ENCODE measurements around the gene KNL1. TPM values are rescaled to one million over a fixed set of nuclear protein-coding genes. Genes with fewer than 3 reads are reported as not detected.

KNL1 gene
- total and polyA plus RNA-seq, 2 of the 8 experiments (the other 6 are each of a cell fraction or from before 2014, with no cell fraction given) = 4.4 to 22.5 TPM

- no peaks in the 10 kb centered on the region for H3K9me3 ChIP-seq (ENCODE audit: insufficient read depth in 2 of 2, low read depth in 1 of 2, low read length in 1 of 2)
- H3K18ac ChIP-seq (ENCODE audit: extremely low read depth, low read length) = no peak overlapping the region
- H2BK12ac ChIP-seq (ENCODE audit: low read depth, low read length) = no peak overlapping the region
- FAIRE-seq = no peak
- no peak overlapping the region for H3K4ac ChIP-seq (replicated peaks; ENCODE audit: insufficient read length, low read depth, low read length)
- no peak overlapping the region for H3K4me3 ChIP-seq (ENCODE audit: extremely low read depth in 1 of 4, insufficient read depth in 2 of 4, low read depth in 3 of 4, low read length in 4 of 4)
- H3K4me2 ChIP-seq (ENCODE audit: insufficient read depth in 1 of 2, low read depth in 2 of 2, low read length in 2 of 2) = no peak overlapping the region
- H3K23me2 ChIP-seq (ENCODE audit: low read depth, low read length) = no peaks in the 10 kb centered on the region
- no peak overlapping the region for H3K9ac ChIP-seq (replicated peaks in 1 of 4; ENCODE audit: extremely low read depth in 1 of 4, low read depth in 3 of 4, low read length in 3 of 4)
- WGBS, 2 experiments (ENCODE audit: extremely low coverage in 1 of 2, insufficient coverage in 1 of 2, insufficient read length in 1 of 2, insufficient replicate concordance in 2 of 2, low coverage in 1 of 2, low lambda C conversion rate in 2 of 2, missing lambda C conversion rate in 1 of 2) = 92% methylated on average over 2 of the region's 2 CpGs; no CpG with 5 or more reads in 1 of the 2 experiments
- no peak overlapping the region for H3K56ac ChIP-seq (replicated peaks; ENCODE audit: insufficient read length, low read depth, low read length)
- no peak overlapping the region for H3K23ac ChIP-seq (ENCODE audit: insufficient read length)
- no peak overlapping the region for H3K14ac ChIP-seq (ENCODE audit: insufficient read length)
- no peak overlapping the region for H2BK20ac ChIP-seq (ENCODE audit: low read length)
- H4K91ac ChIP-seq (replicated peaks; ENCODE audit: insufficient read length, low read length) = no peak overlapping the region
- ChIA-PET CTCF (ENCODE audit: partially characterized antibody) (no interaction called here), POLR2A (ENCODE audit: partially characterized antibody) (interaction anchor here (0.7 to 3.0 kb wide), 2 partner anchors 33 to 179 kb away, joined by 3 to 7 read pairs; no protein-coding TSS in a partner anchor)
- H3K27me3 ChIP-seq (replicated peaks in 1 of 4; ENCODE audit: control insufficient read depth in 3 of 4, extremely low read depth in 1 of 4, insufficient read depth in 3 of 4, low read length in 3 of 4) = no peaks in the 10 kb centered on the region
- no peaks in the 10 kb centered on the region for H4K20me1 ChIP-seq (replicated peaks in 1 of 2; ENCODE audit: control insufficient read depth in 1 of 2, insufficient read depth in 2 of 2, low read length in 2 of 2)
- no peak for DNase-seq (ENCODE audit: low read depth in 1 of 2, low spot score in 2 of 2)
- H3K27ac ChIP-seq (ENCODE audit: low read depth, low read length) = no peak overlapping the region
- no peaks in the 10 kb centered on the region for H3K4me1 ChIP-seq (replicated peaks in 1 of 4; ENCODE audit: control insufficient read depth in 3 of 4, insufficient read depth in 4 of 4, low read length in 3 of 4)
- no peak overlapping the region for H2BK5ac ChIP-seq (ENCODE audit: low read depth, low read length)
- no peak overlapping the region for H2BK120ac ChIP-seq (replicated peaks; ENCODE audit: low read depth, low read length)
- no peak overlapping the region for H4K8ac ChIP-seq (ENCODE audit: extremely low read depth, insufficient read depth, low read length)
- no peaks in the 10 kb centered on the region for H3K79me1 ChIP-seq (ENCODE audit: low read depth, low read length)
- no peak overlapping the region for H2AK5ac ChIP-seq (ENCODE audit: low read depth, low read length)
- no peak overlapping the region for H2AFZ ChIP-seq (ENCODE audit: low read length)
- H3K79me2 ChIP-seq (ENCODE audit: control insufficient read depth in 1 of 2, insufficient read depth in 2 of 2, low read length in 2 of 2) = no peaks in the 10 kb centered on the region
- H4K5ac ChIP-seq (ENCODE audit: insufficient read length, low read depth, low read length) = no peak overlapping the region
- TF ChIP-seq CHD2 (IDR thresholded peaks at IDR 0.05; ENCODE audit: low read length) (no peak), RNF2 (IDR thresholded peaks at IDR 0.05; ENCODE audit: borderline replicate concordance, low read depth, low read length, missing control alignments, poor library complexity, severe bottlenecking) (no peak), POLR2AphosphoS5 (IDR thresholded peaks at IDR 0.05; ENCODE audit: low read depth, low read length) (no peak), CHD1 (IDR thresholded peaks at IDR 0.05; ENCODE audit: low read depth, low read length) (no peak), SIRT6 (IDR thresholded peaks at IDR 0.05; ENCODE audit: low read length) (no peak), TEAD4 (IDR thresholded peaks at IDR 0.05; ENCODE audit: low read depth, low read length) (no peak), TAF7 (optimal IDR thresholded peaks at IDR 0.05; ENCODE audit: borderline replicate concordance, low read depth, low read length) (no peak), HDAC6 (IDR thresholded peaks at IDR 0.05; ENCODE audit: low read depth, low read length) (no peak)
- no peak overlapping the region for H2BK15ac ChIP-seq (ENCODE audit: low read length)
- peaks cover 17 to 61% (median 35%) of the 10 kb centered on the region in 4 experiments for H3K36me3 ChIP-seq (ENCODE audit: control insufficient read depth in 2 of 4, insufficient read depth in 4 of 4, low read length in 3 of 4)
Observed at GRCh38 chr15:40706121-40706520, 112.1 kb downstream of the KNL1 start.

Data from H1 (cell line).